Loucy (cell line): ENCODE data around the gene PRCD.

Source experiments
- H2AFZ ChIP-seq: fragments of 200-600 bp; sonication (generic); 2 replicates; pipeline ENCODE4 v1.6.0; 2016; ENCODE audit warnings: antibody characterized with exemption, mild to moderate bottlenecking, low read length, moderate library complexity
- H3F3A ChIP-seq: fragments of 200-600 bp; 2 replicates; pipeline ENCODE4 v1.6.0; 2016; ENCODE audit warnings: antibody characterized with exemption, low read depth, mild to moderate bottlenecking
- H3K27me3 ChIP-seq: fragments of 200-600 bp; sonication (generic); 2 replicates; pipeline ENCODE4 v1.6.1; 2014; ENCODE audit warnings: low read length, mild to moderate bottlenecking; ENCODE audit not compliant: insufficient read depth, poor library complexity, severe bottlenecking
- H3K36me3 ChIP-seq: fragments of 200-600 bp; sonication (generic); 2 replicates; pipeline ENCODE4 v1.6.1; 2016; ENCODE audit warnings: low read length; ENCODE audit not compliant: insufficient read depth
- H3K4me1 ChIP-seq: fragments of 200-600 bp; sonication (generic); 2 replicates; pipeline ENCODE4 v1.5.1; 2014; ENCODE audit warnings: low read length, mild to moderate bottlenecking; ENCODE audit not compliant: insufficient read depth, poor library complexity, severe bottlenecking
- H3K4me2 ChIP-seq: fragments of 200-600 bp; sonication (generic); 2 replicates; pipeline ENCODE4 v1.6.0; 2014; ENCODE audit warnings: antibody characterized with exemption, low read length, low read depth, mild to moderate bottlenecking; ENCODE audit not compliant: poor library complexity, severe bottlenecking
- H3K4me3 ChIP-seq: fragments of 200-600 bp; sonication (generic); 2 replicates; pipeline ENCODE4 v1.5.1; 2014; ENCODE audit warnings: low read length, mild to moderate bottlenecking, mixed read lengths; ENCODE audit not compliant: poor library complexity, severe bottlenecking
- H3K79me2 ChIP-seq: fragments of 200-600 bp; sonication (generic); 2 replicates; pipeline ENCODE4 v1.6.1; 2014; ENCODE audit warnings: low read length; ENCODE audit not compliant: insufficient read depth
- H3K9ac ChIP-seq: fragments of 200-600 bp; sonication (generic); 2 replicates; pipeline ENCODE4 v1.6.0; 2014; ENCODE audit warnings: mild to moderate bottlenecking, low read depth, low read length, moderate library complexity; ENCODE audit not compliant: poor library complexity, severe bottlenecking
- H3K9me2 ChIP-seq: fragments of 200-600 bp; sonication (generic); replicated peaks from 2 replicates; pipeline ENCODE4 v1.6.1; 2016; ENCODE audit warnings: low read depth, low read length, mixed read lengths
- H3K9me3 ChIP-seq: fragments of 200-600 bp; sonication (generic); 2 replicates; pipeline ENCODE4 v1.6.1; 2014; ENCODE audit warnings: mild to moderate bottlenecking, antibody characterized with exemption, low read length, low read depth; ENCODE audit not compliant: insufficient read depth
- H4K20me1 ChIP-seq: fragments of 200-600 bp; sonication (generic); 2 replicates; pipeline ENCODE4 v1.6.0; 2014; ENCODE audit warnings: antibody characterized with exemption, low read length, mild to moderate bottlenecking; ENCODE audit not compliant: insufficient read depth, poor library complexity, severe bottlenecking
- CTCF ChIP-seq: fragments of 200-600 bp; sonication (generic); conservative IDR thresholded peaks from 2 replicates; pipeline ENCODE4 v1.5.1; 2014; ENCODE audit warnings: mild to moderate bottlenecking, antibody characterized with exemption, low read length
- EZH2phosphoT487 ChIP-seq: fragments of 200-600 bp; IDR thresholded peaks from 2 replicates; pipeline ENCODE4 v1.6.1; 2018; ENCODE audit warnings: antibody characterized with exemption, mild to moderate bottlenecking, moderate library complexity, borderline replicate concordance

The PRCD gene

GRCh38 chr17:76544546-76545365 is 4.9 kb downstream of the PRCD start:
- no peaks in the 10 kb centered on the region for H3K36me3 ChIP-seq
- peak overlapping the region; percentile 6 for H3K4me2 ChIP-seq
- no peaks in the 10 kb centered on the region for H3K9me3 ChIP-seq
- H3K4me3 ChIP-seq, result no peak overlapping the region
- peaks cover 2% of the 10 kb centered on the region; the same call in 1 of the 2 replicates for H3F3A ChIP-seq
- peaks cover 74% of the 10 kb centered on the region for H3K4me1 ChIP-seq
- no peaks in the 10 kb centered on the region for H3K9me2 ChIP-seq
- H2AFZ ChIP-seq, result no peak overlapping the region
- H4K20me1 ChIP-seq, result no peaks in the 10 kb centered on the region
- peaks cover 13% of the 10 kb centered on the region; the same call in 1 of the 2 replicates for H3K79me2 ChIP-seq
- peak overlapping the region; percentile 69 for H3K9ac ChIP-seq
- no peak for TF ChIP-seq EZH2phosphoT487
- TF ChIP-seq CTCF, result no peak
- H3K27me3 ChIP-seq, result no peaks in the 10 kb centered on the region

GRCh38 chr17:76545918-76546555 is 6.2 kb downstream of the PRCD start:
- H3K9me2 ChIP-seq, result no peaks in the 10 kb centered on the region
- H3K9me3 ChIP-seq, result no peaks in the 10 kb centered on the region
- H3K4me3 ChIP-seq, result peak overlapping the region; percentile 56
- peak overlapping the region; percentile 69 for H3K9ac ChIP-seq
- peaks cover 2% of the 10 kb centered on the region; the same call in 1 of the 2 replicates for H3F3A ChIP-seq
- H3K27me3 ChIP-seq, result no peaks in the 10 kb centered on the region
- H4K20me1 ChIP-seq, result no peaks in the 10 kb centered on the region
- peaks cover 72% of the 10 kb centered on the region for H3K4me1 ChIP-seq
- TF ChIP-seq CTCF, result no peak
- no peak for TF ChIP-seq EZH2phosphoT487
- H3K36me3 ChIP-seq, result no peaks in the 10 kb centered on the region
- no peak overlapping the region for H2AFZ ChIP-seq
- peak overlapping the region; percentile 75 for H3K4me2 ChIP-seq
- peaks cover 13% of the 10 kb centered on the region; the same call in 1 of the 2 replicates for H3K79me2 ChIP-seq

DNA sequence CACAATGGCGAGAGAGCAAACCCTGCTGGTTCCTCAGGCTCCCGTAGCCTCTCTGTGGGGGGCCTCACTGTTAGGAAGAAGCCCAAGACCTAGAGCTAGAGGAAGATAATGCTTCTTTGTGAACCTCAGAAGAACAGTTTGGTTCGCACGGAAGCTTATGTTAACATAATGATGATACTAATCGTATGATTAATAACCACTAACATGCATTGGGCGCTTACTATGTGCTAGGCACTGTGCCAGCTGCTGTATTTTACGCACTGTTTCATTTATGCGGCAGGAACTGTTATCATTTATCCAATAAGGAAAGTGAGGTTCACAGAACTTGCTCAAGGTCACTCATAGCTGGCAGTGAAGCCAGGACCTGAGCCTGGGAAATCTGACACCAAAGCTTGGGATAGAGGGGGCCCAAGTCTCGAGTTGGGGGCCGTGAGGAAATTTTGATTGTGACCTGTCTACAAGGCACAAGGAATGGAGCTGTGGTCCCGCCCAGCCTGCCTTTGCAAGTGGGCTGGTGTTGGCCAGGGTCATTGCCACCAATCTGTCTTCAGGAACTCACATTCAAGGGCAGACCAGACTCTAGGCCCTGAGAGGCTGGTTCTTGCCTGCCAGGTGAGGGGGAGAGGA is 6.8 kb downstream of the PRCD start:
- Histone ChIP-seq H3K9me3 (no peaks in the 10 kb centered on the region), H4K20me1 (no peaks in the 10 kb centered on the region), H3K79me2 (peaks cover 13% of the 10 kb centered on the region; the same call in 1 of the 2 replicates), H3K27me3 (no peaks in the 10 kb centered on the region), H3K4me2 (peak overlapping the region; percentile 75), H3F3A (peaks cover 2% of the 10 kb centered on the region; the same call in 1 of the 2 replicates), H3K36me3 (no peaks in the 10 kb centered on the region), H3K4me1 (peaks cover 74% of the 10 kb centered on the region), H3K9ac (peak overlapping the region; percentile 69), H3K9me2 (no peaks in the 10 kb centered on the region), H3K4me3 (peak overlapping the region; percentile 56), H2AFZ (no peak overlapping the region)
- TF ChIP-seq CTCF, result no peak
- TF ChIP-seq EZH2phosphoT487, result no peak
